Tongue (tissue), 2 donors: Measurements from ENCODE around the gene AURKAIP1. TPM values are rescaled to one million over a fixed set of nuclear protein-coding genes. Genes with fewer than 3 reads are reported as not detected.

Experiments
- DNase-seq: peaks from one replicate; pipeline ENCODE4 v3.0.0-alpha.2; 2015
- total RNA-seq: library from RNA; depleted of rRNA; stranded (reverse); fragments of >200 nt; gene quantifications from one replicate; pipeline ENCODE4 v1.2.3, GENCODE V29; 2014

The AURKAIP1 gene
- total RNA-seq, 1 donor from 2014 or later: 75.3 TPM

DNA sequence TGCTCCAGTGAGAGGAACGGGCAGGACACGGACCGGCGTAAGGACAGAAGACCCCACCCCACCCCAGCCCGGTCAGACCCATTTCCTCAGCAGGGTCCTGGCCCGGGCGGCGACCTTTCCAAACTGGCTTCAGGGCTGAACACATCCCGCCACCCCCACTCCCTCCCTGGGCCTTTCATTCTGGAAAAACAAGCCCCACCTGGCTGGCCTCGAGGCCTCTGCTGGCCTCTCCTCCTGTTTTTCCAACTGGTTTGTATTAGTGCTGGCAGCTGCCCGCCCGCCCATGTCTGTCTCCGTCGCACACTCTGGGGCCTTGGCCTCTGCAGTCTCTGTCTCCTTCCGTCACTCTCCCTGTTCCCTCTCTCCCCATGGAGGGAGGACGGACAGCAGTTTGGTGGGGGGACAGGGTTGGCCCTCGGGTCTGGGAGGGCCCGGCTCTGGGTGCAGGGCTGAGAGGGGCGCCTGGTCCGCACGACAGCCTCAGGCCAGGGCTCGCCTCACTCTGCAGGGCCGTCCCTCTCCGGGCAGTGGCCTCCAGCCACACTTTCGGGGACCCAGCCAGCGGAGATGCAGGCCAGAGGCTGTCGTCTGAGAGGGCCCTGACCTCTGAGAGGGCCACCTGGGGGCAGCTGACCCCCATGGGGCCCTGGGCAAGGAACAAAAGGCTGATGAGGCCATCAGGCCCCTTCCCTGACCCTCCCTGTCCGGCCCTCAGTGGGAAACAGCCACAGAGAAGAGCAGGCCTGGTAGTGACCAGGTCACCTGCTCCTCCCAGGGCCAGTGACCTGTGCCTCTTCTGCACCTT, 15.1 kb downstream of the AURKAIP1 start:
- peak; percentile 78 for DNase-seq

DNA sequence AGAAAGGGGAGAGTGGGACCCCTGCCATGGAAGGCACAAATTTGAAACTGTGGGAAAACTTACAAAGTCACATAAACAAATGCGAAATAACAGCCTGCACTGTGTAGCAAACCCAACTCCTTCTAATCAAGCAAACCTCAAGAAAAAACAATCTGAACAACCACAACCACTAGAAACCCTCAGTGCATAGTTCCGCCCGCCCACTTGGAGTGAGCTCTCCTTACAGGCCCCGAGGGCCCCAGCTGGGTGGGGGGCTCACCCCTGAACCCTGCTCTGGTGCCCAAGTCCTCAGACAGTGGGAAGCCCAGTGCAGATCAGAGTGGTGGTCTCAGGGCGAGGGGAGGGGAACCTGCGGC, 15.7 kb downstream of the AURKAIP1 start:
- DNase-seq: peak; percentile 46

- DNase-seq: peak; percentile 92
Measured at GRCh38 chr1:1358433-1359271, 16.4 kb downstream of the AURKAIP1 start, which contains the start of gene MXRA8. TSS of gene MXRA8 (minus strand) at chr1:1358555. CDS start at chr1:1358504, 51 bp downstream.

DNA sequence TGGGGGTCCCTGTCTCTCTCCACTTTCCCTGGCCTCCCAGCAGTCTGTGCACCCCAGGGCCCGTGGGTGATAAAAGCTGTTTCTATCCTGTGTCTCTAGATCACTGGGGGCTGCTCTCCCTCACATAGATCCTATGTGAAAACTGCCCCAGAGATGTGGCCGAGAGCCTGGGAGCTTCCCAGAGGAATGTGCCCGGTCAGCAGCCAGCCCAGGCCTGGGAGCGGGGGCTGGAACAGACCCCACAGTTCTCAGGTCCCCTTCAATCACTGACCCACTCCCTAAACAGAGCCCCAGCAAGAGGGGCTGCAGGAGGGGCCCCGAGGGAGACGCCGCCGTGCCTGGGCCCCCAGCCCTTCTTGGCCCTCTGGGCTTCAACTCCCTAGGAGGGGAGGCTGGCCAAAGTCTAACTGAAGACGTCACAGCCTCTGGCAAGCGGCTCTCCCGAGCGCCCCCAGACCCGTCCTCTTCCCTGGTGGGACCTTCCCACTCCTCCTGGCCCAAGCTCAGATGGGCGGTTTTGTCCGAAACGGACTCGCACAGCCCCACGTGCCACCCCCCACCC, 17.1 kb downstream of the AURKAIP1 start:
- no peak for DNase-seq

DNA sequence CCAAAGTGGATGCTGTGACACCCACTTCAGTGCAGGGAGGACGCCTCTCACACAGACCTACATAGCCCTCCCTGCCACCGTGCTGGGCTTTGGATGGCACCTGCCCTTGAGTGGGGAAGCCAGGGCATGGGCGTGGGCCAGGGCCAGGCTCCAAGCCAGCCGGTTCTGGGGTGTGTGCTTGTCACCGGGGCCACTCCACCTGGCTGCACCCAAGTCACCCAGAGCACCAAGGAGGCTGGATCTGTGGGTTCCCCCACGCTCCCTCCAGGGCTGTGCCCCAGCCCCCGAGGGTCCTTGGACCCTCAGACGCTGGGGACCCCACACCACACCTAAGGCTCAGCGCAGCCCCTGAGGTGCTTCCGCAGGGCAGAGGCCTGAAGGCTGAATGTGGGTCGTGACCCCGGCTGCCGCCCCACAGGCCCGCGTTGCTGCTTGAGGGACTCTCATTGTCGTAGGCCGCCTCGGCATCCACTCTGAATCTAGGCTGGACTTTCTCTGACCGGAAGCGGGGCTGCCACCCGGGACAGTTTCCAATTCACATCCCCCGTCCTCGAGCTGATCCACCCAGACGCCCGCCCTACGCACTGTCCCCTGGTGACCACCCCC, 18.1 kb downstream of the AURKAIP1 start:
- DNase-seq: no peak

DNA sequence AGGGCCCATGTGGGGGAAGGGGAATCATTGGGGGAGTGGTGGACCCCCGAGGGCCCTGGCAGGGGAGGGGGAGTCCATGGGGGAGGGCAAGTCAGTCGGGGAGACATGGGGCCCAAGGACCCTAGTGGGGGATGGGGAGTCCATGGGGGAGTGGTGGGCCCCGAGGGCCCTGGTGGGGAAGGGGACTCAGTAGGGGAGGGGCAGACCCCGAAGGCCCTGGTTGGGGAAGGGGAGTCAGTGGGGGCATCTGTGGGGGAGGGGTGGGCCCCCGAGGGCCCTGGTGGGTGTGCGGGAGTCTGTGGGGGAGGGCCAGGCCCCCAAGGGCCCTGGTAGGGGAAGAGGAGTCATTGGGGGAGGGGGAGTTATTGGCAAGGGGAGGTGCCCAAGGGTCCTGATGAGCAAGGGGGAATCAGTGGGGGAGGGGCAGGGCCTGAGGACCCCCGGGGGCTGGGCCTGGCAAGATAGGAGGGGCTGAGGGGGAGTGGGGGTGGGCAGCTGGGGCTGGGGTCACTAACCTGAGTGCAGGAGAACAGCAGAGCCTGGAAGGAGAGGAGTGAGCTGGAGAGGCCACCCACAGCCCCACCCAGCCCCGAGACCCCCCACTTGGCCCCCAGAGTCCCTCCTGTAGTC, 18.7 kb downstream of the AURKAIP1 start:
- no peak for DNase-seq

GRCh38 chr1:1355416-1355815, 19.6 kb downstream of the AURKAIP1 start:
- DNase-seq: no peak

- no peak for DNase-seq
Measured at GRCh38 chr1:1354271-1355247, 20.4 kb downstream of the AURKAIP1 start.

DNA sequence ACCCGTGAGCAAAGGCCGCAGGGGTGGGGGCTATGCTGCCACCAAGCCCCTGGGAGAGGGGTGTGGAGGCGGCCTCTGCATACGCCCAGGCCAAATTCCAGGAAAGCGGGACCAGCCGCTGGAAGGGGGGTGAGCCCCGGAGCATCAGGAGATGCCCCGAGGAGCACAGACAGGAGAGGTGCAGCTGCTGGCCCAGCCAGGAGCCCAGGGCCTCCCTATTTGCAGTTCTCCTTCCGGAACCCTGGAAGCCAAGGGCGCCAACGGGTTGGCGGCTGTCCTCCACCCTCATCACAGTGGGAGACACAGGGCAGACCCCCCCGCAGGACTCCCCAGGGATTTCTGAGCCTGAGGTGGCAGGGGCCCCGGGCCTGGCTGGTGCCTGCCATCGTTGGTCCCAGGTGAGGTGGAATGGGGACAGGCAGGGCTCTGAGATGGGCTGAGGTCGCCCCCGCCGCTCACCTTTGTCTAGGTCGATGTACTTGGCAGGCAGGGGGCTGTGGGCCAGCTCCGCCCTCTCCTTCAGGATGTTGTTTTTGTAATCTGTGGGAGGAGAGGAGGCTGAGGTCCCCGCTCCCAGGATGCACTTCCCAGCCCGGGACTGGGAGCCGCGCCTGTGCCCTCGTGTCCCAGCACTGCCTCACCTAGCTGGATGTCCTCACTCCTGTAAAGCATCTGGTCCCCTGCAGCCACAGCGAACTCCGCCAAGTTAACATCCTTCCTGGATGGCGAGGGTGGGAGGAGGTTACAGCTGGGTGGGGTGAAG, 21.4 kb downstream of the AURKAIP1 start:
- no peak for DNase-seq

- DNase-seq: no peak
Measured at GRCh38 chr1:1352786-1353388, 22.1 kb downstream of the AURKAIP1 start.

- DNase-seq: no peak
Measured at GRCh38 chr1:1351511-1352427, 23.2 kb downstream of the AURKAIP1 start.

DNA sequence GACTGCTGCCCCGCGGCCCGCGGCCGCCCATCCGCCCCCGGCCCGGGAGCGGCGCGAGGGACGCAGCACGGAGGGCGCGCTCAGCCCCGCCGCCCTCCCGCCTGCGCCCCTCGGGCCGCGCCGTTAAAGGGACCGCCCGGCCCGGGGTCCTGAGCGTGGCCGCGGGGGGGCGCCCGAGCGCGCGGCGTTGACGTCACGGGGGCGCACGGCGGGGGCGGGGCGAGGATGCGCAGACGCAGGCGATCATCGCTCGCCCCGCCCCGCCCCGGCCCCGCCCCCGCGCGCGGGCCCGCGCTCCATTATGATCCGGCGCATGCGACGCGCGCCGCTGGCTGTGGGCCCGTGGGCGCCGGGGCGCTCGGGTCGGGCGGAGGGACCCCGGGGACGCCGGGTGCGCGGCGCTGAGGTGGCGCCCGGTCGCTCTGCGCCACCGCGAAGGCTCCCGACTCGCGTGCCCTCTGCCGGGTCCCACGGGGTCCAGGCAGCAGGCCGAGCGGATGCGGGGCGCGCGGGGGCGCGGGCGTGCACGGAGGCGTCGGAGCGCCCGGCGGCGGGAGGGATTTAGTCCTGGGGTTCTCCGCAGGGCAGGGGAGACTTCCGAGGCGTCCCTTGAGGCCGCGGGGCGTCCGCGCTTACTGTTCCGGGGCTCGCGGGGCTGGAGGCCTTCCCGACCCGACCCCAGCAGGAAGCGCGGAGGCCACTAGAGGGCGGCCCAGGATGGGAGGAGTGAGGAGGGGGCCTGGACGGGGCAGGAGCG, 25.6 kb downstream of the AURKAIP1 start, which contains the start of gene DVL1:
DVL1 (minus strand) TSS at position 163 of the 757 bp plus-strand sequence. CDS start 353 bp downstream, outside the sequence.
- DNase-seq: peak; percentile 84

DNA sequence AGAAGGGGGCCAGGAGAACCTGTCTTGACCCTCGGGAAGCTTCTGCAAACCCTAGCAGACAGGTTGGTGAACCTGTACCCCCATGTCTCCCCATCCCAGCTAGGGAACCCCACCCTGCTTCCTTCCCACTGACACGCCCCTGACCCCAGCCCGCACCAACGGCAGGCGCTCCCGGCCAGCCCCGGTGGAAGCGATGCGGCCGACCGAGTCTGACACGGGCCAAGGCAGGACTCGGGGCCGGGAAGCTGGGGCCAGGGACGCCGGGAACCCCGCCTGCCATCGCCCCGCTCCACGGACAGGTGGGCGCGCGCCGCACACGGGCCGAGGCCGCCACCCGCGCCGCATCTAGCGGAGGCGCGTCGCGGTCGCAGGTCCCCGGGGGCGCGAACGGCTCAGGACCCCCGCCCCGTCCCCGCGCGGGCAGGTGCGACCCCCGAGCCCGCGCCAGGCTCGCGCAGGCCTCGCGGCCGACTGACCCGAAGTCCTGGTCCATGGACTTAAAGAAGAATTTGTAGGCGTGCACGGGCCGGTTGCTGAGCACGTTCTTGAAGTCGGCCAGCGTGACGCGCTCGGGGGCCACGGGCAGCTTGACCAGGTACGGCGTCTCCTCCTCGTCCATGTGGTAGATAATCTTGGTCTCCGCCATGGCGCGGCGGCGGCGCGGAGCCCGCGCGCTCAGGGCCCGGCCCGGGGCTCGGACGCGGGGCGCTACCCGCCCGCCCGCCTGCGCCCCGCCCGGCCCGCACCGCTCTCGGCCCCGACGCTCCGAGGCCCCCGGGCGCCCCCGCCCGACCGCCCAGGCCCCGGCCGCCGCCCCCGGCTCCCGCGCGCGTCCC, 26.4 kb downstream of the AURKAIP1 start:
- DNase-seq: no peak

GRCh38 chr1:1347663-1348419, 27.2 kb downstream of the AURKAIP1 start:
- no peak for DNase-seq

GRCh38 chr1:1347026-1347595, 27.9 kb downstream of the AURKAIP1 start:
- no peak for DNase-seq
